ENCODE measurements around the gene MRM1. TPM values are rescaled to one million over a fixed set of nuclear protein-coding genes. Genes with fewer than 3 reads are reported as not detected.

The MRM1 gene
- total and polyA plus RNA-seq, 5 donors from 2014 or later = 3.2 to 8.0 (median 6.9) TPM

GRCh38 chr17:36627101-36627500 lies 25.7 kb downstream of the MRM1 start:
- DNase-seq = no peak
- no peaks in the 10 kb centered on the region for H3K27me3 ChIP-seq (ENCODE audit: control insufficient read depth, insufficient read depth, low read length)
- no peak overlapping the region for H3K27ac ChIP-seq (ENCODE audit: insufficient read depth, low read length, poor library complexity, severe bottlenecking)
- H3K9me3 Mint-ChIP-seq = no peaks in the 10 kb centered on the region
- no peaks in the 10 kb centered on the region for H3K36me3 ChIP-seq (ENCODE audit: control insufficient read depth, insufficient read depth, low read length)
- no peaks in the 10 kb centered on the region for H3K9me3 ChIP-seq (ENCODE audit: control insufficient read depth in 2 of 2, low read length in 2 of 2)
- no peaks in the 10 kb centered on the region for H3K36me3 Mint-ChIP-seq
- H3K4me1 ChIP-seq (ENCODE audit: control insufficient read depth, insufficient read depth, low read length, poor library complexity, severe bottlenecking) = no peaks in the 10 kb centered on the region
- no peak for ATAC-seq (ENCODE audit: low read depth in 2 of 2)
- no peak overlapping the region for H3K4me3 ChIP-seq (ENCODE audit: low read depth, low read length)
- H3K4me1 Mint-ChIP-seq = peaks cover 0 to 5% (median 1%) of the 10 kb centered on the region in 4 donors
- no peak overlapping the region for H3K4me3 Mint-ChIP-seq
- no peak overlapping the region for H3K27ac Mint-ChIP-seq
- H3K27me3 Mint-ChIP-seq = no peaks in the 10 kb centered on the region

GRCh38 chr17:36628576-36628975 lies 27.2 kb downstream of the MRM1 start:
- DNase-seq (no peak), ATAC-seq (ENCODE audit: low read depth in 2 of 2) (no peak)
- Mint-ChIP-seq H3K4me1 (peaks cover 0 to 5% (median 1%) of the 10 kb centered on the region in 4 donors), H3K27me3 (peaks cover 8% of the 10 kb centered on the region), H3K27ac (no peak overlapping the region), H3K9me3 (no peaks in the 10 kb centered on the region), H3K36me3 (no peaks in the 10 kb centered on the region), H3K4me3 (peak overlapping the region in 1 of 4 donors; percentile 74)
- Histone ChIP-seq H3K4me3 (ENCODE audit: low read depth, low read length) (no peak overlapping the region), H3K36me3 (ENCODE audit: control insufficient read depth, insufficient read depth, low read length) (no peaks in the 10 kb centered on the region), H3K4me1 (ENCODE audit: control insufficient read depth, insufficient read depth, low read length, poor library complexity, severe bottlenecking) (no peaks in the 10 kb centered on the region), H3K27ac (ENCODE audit: insufficient read depth, low read length, poor library complexity, severe bottlenecking) (no peak overlapping the region), H3K9me3 (ENCODE audit: control insufficient read depth in 2 of 2, low read length in 2 of 2) (no peaks in the 10 kb centered on the region), H3K27me3 (ENCODE audit: control insufficient read depth, insufficient read depth, low read length) (no peaks in the 10 kb centered on the region)

DNA sequence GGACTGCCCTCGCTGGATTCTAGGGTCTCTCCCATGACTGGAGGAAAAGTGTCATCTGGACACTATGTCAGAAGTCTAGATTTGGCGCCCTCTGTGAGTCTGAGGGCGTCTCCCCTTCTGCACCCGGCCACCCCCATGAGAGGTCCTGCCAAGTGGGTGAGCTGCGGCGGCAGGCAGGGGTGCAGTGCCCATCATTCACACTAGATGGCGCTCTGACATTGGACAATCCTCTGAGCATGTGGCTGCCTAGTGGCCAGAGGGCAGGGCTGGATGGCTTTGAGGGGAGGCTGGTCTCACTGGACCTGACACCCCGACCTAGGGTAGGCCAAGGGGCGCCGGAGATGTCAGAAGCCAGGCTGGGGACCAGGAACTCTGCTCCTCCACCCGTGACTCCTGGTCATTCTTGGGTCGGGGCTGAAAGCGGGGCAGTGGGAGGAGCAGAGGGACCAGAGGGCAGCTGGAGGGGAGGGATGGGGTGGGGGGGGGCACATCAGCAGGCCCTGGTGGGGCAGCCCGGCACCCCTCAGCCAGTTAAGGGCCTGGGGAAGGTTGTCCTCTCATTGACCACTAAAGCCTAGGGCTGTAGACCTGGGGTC lies 28.0 kb downstream of the MRM1 start:
- Mint-ChIP-seq H3K36me3 (no peaks in the 10 kb centered on the region), H3K27me3 (peaks cover 8% of the 10 kb centered on the region), H3K27ac (no peak overlapping the region), H3K9me3 (no peaks in the 10 kb centered on the region), H3K4me3 (no peak overlapping the region), H3K4me1 (peaks cover 0 to 5% (median 1%) of the 10 kb centered on the region in 4 donors)
- Histone ChIP-seq H3K9me3 (ENCODE audit: control insufficient read depth in 2 of 2, low read length in 2 of 2) (no peaks in the 10 kb centered on the region), H3K27ac (ENCODE audit: insufficient read depth, low read length, poor library complexity, severe bottlenecking) (no peak overlapping the region), H3K36me3 (ENCODE audit: control insufficient read depth, insufficient read depth, low read length) (no peaks in the 10 kb centered on the region), H3K27me3 (ENCODE audit: control insufficient read depth, insufficient read depth, low read length) (no peaks in the 10 kb centered on the region), H3K4me1 (ENCODE audit: control insufficient read depth, insufficient read depth, low read length, poor library complexity, severe bottlenecking) (no peaks in the 10 kb centered on the region), H3K4me3 (ENCODE audit: low read depth, low read length) (no peak overlapping the region)
- ATAC-seq (ENCODE audit: low read depth in 2 of 2) (peak; percentile 79 to 87), DNase-seq (peak; percentile 66 to 70 (median 70))

GRCh38 chr17:36629970-36630502 lies 28.7 kb downstream of the MRM1 start:
- peaks cover 8% of the 10 kb centered on the region for H3K27me3 Mint-ChIP-seq
- no peaks in the 10 kb centered on the region for H3K36me3 Mint-ChIP-seq
- Histone ChIP-seq H3K9me3 (ENCODE audit: control insufficient read depth in 2 of 2, low read length in 2 of 2) (no peaks in the 10 kb centered on the region), H3K4me3 (ENCODE audit: low read depth, low read length) (no peak overlapping the region), H3K27ac (ENCODE audit: insufficient read depth, low read length, poor library complexity, severe bottlenecking) (no peak overlapping the region), H3K27me3 (ENCODE audit: control insufficient read depth, insufficient read depth, low read length) (no peaks in the 10 kb centered on the region), H3K36me3 (ENCODE audit: control insufficient read depth, insufficient read depth, low read length) (no peaks in the 10 kb centered on the region), H3K4me1 (ENCODE audit: control insufficient read depth, insufficient read depth, low read length, poor library complexity, severe bottlenecking) (no peaks in the 10 kb centered on the region)
- ATAC-seq (ENCODE audit: low read depth in 2 of 2) (no peak), DNase-seq (no peak)
- H3K27ac Mint-ChIP-seq = no peak overlapping the region
- H3K4me1 Mint-ChIP-seq = peaks cover 0 to 5% (median 1%) of the 10 kb centered on the region in 4 donors
- no peak overlapping the region for H3K4me3 Mint-ChIP-seq
- no peaks in the 10 kb centered on the region for H3K9me3 Mint-ChIP-seq

DNA sequence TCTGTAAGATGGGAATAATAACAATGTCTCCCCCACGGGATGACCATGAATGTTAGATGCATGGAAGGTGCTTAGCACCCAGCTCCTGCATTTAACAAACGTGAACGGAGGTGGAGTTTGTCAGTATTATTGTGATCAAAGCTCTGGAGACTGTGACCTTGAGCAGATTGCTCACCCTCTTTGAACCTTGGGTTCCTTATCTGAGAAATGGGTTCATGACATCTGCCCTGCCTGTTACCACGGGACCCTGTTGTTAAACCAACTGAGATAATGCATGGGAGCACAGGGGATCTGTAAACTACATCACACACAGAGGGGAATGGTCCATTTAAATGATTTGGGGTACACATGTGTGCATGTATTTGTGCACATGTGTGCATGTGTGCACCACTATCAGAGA lies 29.6 kb downstream of the MRM1 start:
- Mint-ChIP-seq H3K36me3 (no peaks in the 10 kb centered on the region), H3K9me3 (no peaks in the 10 kb centered on the region), H3K27me3 (peaks cover 8% of the 10 kb centered on the region), H3K4me3 (no peak overlapping the region), H3K27ac (no peak overlapping the region), H3K4me1 (peaks cover 0 to 5% (median 1%) of the 10 kb centered on the region in 4 donors)
- Histone ChIP-seq H3K27me3 (ENCODE audit: control insufficient read depth, insufficient read depth, low read length) (no peaks in the 10 kb centered on the region), H3K27ac (ENCODE audit: insufficient read depth, low read length, poor library complexity, severe bottlenecking) (no peak overlapping the region), H3K4me3 (ENCODE audit: low read depth, low read length) (no peak overlapping the region), H3K4me1 (ENCODE audit: control insufficient read depth, insufficient read depth, low read length, poor library complexity, severe bottlenecking) (no peaks in the 10 kb centered on the region), H3K36me3 (ENCODE audit: control insufficient read depth, insufficient read depth, low read length) (no peaks in the 10 kb centered on the region), H3K9me3 (ENCODE audit: control insufficient read depth in 2 of 2, low read length in 2 of 2) (no peaks in the 10 kb centered on the region)
- DNase-seq (no peak), ATAC-seq (ENCODE audit: low read depth in 2 of 2) (no peak)

DNA sequence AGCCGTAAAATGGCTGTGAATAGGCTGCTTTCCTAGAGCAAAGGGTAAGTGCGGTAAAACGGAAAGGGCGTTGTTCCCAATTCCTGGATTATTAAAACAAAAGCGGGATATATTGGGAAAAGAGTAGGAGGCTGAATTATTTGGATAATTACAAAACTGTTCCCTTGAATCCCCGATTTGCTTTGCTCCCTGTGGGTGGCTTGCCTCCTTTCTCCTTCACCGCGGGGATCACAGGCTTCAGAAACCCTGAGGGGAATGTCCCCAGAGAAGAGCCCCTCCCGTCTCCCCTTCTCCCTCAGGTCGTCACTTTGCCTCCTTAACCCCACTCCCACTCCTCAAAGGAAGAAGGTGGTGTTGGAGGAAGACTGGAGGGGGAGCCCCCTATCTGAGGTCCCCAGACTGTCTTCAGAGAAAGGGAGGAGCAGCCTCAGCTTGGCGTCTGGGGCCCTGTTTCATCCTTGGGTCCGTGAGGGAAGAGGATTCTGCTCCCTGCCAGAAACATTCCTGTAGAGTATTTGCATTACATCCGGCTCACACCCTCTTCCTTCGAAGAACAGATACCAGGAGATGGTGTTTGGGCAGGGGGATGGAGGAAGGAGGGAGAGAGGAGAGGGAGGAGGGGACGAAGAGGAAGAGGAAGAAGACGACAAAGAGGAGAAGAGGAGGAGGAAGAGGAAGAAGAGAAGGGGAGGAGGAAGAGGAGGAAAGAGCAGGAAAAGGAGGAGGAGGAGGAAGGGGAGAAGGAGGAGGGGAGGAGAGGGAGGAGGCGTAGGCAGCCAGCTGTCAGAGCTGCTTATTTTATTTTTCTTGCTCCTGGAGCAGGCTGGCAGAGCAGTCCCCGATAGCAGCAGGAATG lies 31.8 kb downstream of the MRM1 start:
- H3K36me3 Mint-ChIP-seq = no peaks in the 10 kb centered on the region
- H3K9me3 ChIP-seq (ENCODE audit: control insufficient read depth in 2 of 2, low read length in 2 of 2) = no peaks in the 10 kb centered on the region
- H3K27me3 Mint-ChIP-seq = peaks cover 19% of the 10 kb centered on the region
- H3K4me1 Mint-ChIP-seq = peaks cover 0 to 3% (median 1%) of the 10 kb centered on the region in 4 donors
- H3K4me3 ChIP-seq (ENCODE audit: low read depth, low read length) = no peak overlapping the region
- no peaks in the 10 kb centered on the region for H3K36me3 ChIP-seq (ENCODE audit: control insufficient read depth, insufficient read depth, low read length)
- no peaks in the 10 kb centered on the region for H3K27me3 ChIP-seq (ENCODE audit: control insufficient read depth, insufficient read depth, low read length)
- no peak overlapping the region for H3K27ac Mint-ChIP-seq
- no peaks in the 10 kb centered on the region for H3K9me3 Mint-ChIP-seq
- H3K4me3 Mint-ChIP-seq = no peak overlapping the region
- DNase-seq (no peak), ATAC-seq (ENCODE audit: low read depth in 2 of 2) (no peak)
- no peaks in the 10 kb centered on the region for H3K4me1 ChIP-seq (ENCODE audit: control insufficient read depth, insufficient read depth, low read length, poor library complexity, severe bottlenecking)
- H3K27ac ChIP-seq (ENCODE audit: insufficient read depth, low read length, poor library complexity, severe bottlenecking) = no peak overlapping the region

- peaks cover 75% of the 10 kb centered on the region for H3K27me3 Mint-ChIP-seq
- no peaks in the 10 kb centered on the region for H3K36me3 Mint-ChIP-seq
- H3K4me1 ChIP-seq (ENCODE audit: control insufficient read depth, insufficient read depth, low read length, poor library complexity, severe bottlenecking) = peaks cover 14% of the 10 kb centered on the region
- no peaks in the 10 kb centered on the region for H3K36me3 ChIP-seq (ENCODE audit: control insufficient read depth, insufficient read depth, low read length)
- H3K4me3 ChIP-seq (ENCODE audit: low read depth, low read length) = no peak overlapping the region
- peaks cover 0 to 15% (median 9%) of the 10 kb centered on the region in 4 donors for H3K4me1 Mint-ChIP-seq
- ATAC-seq (ENCODE audit: low read depth in 2 of 2) (no peak), DNase-seq (no peak)
- peaks cover 0 to 4% (median 0%) of the 10 kb centered on the region in 7 donors for H3K9me3 Mint-ChIP-seq
- no peak overlapping the region for H3K27ac ChIP-seq (ENCODE audit: insufficient read depth, low read length, poor library complexity, severe bottlenecking)
- no peak overlapping the region for H3K27ac Mint-ChIP-seq
- H3K27me3 ChIP-seq (ENCODE audit: control insufficient read depth, insufficient read depth, low read length) = peaks cover 27% of the 10 kb centered on the region
- no peaks in the 10 kb centered on the region for H3K9me3 ChIP-seq (ENCODE audit: control insufficient read depth in 2 of 2, low read length in 2 of 2)
- H3K4me3 Mint-ChIP-seq = no peak overlapping the region
These were observed 39.0 kb downstream of the MRM1 start for GRCh38 chr17:36640346-36640745.
